ENCODE measurements around the gene ZWILCH.
"Not testable (repeated sequence)": the region's sequence is repeated elsewhere in the genome, so short reads cannot be mapped to it uniquely, and the experiment has no call there.

ZWILCH gene

GRCh38 chr15:66581972-66582537 is 76.9 kb downstream of the ZWILCH start:
- no peak for DNase-seq (ENCODE audit: low read depth in 2 of 2)

GRCh38 chr15:66586155-66586976 is 81.2 kb downstream of the ZWILCH start:
- DNase-seq (ENCODE audit: low read depth in 2 of 2) = no peak

GRCh38 chr15:66587020-66587419 is 81.9 kb downstream of the ZWILCH start:
- no peak for DNase-seq (ENCODE audit: low read depth in 2 of 2)

- no peak for DNase-seq (ENCODE audit: low read depth in 2 of 2)
Measured at GRCh38 chr15:66587749-66588148, 82.6 kb downstream of the ZWILCH start.

GRCh38 chr15:66588537-66588936 is 83.4 kb downstream of the ZWILCH start:
- no peak for DNase-seq (ENCODE audit: low read depth in 2 of 2)

- no peak for DNase-seq (ENCODE audit: low read depth in 2 of 2)
Measured at GRCh38 chr15:66588971-66589370, 83.8 kb downstream of the ZWILCH start.

- not testable (repeated sequence) for DNase-seq (ENCODE audit: low read depth in 2 of 2)
Measured at GRCh38 chr15:66589429-66589828, 84.3 kb downstream of the ZWILCH start.

GRCh38 chr15:66590435-66590834 is 85.3 kb downstream of the ZWILCH start:
- no peak for DNase-seq (ENCODE audit: low read depth in 2 of 2)

- no peak for DNase-seq (ENCODE audit: low read depth in 2 of 2)
Measured at GRCh38 chr15:66591322-66591862, 86.3 kb downstream of the ZWILCH start.

GRCh38 chr15:66592505-66593218 is 87.5 kb downstream of the ZWILCH start:
- no peak for DNase-seq (ENCODE audit: low read depth in 2 of 2)

GRCh38 chr15:66593219-66593780 is 88.2 kb downstream of the ZWILCH start:
- no peak for DNase-seq (ENCODE audit: low read depth in 2 of 2)

GRCh38 chr15:66594344-66594743 is 89.2 kb downstream of the ZWILCH start:
- DNase-seq (ENCODE audit: low read depth in 2 of 2) = no peak

GRCh38 chr15:66594836-66595235 is 89.7 kb downstream of the ZWILCH start:
- no peak for DNase-seq (ENCODE audit: low read depth in 2 of 2)

- no peak for DNase-seq (ENCODE audit: low read depth in 2 of 2)
Measured at GRCh38 chr15:66595332-66595731, 90.2 kb downstream of the ZWILCH start.

- DNase-seq (ENCODE audit: low read depth in 2 of 2) = no peak
Measured at GRCh38 chr15:66595931-66596545, 90.9 kb downstream of the ZWILCH start.

- no peak for DNase-seq (ENCODE audit: low read depth in 2 of 2)
Measured at GRCh38 chr15:66598095-66598815, 93.1 kb downstream of the ZWILCH start.

Data from stimulated activated CD8-positive, alpha-beta memory T cell treated with anti-CD3 and anti-CD28 coated beads, Interleukin-7, amount 100 ng/mL, for 1 hour (primary cell).